H1 (cell line): Measurements from ENCODE around the gene GTF2IRD1. TPM values are rescaled to one million over a fixed set of nuclear protein-coding genes. Genes with fewer than 3 reads are reported as not detected.

Source experiments
- CTCF ChIA-PET: fragments of 300-600 bp; sonication (Branson Sonifier 250); formaldehyde crosslinking; loops from one replicate; lab custom pipeline; 2021; ENCODE audit not compliant: partially characterized antibody; lab: Charles Lee
- POLR2A ChIA-PET: fragments of 300-600 bp; sonication (Branson Sonifier 250); formaldehyde crosslinking; loops from one replicate; lab custom pipeline; 2021; ENCODE audit warnings: inconsistent platforms; ENCODE audit not compliant: partially characterized antibody; lab: Charles Lee
- DNase-seq, 2 experiments: peaks; one replicate each; pipeline versions ENCODE4 v3.0.0 to v3.0.0-alpha.2; 2010 to 2022; ENCODE audit warnings: low spot score in 2 of 2, low read depth in 1 of 2, mixed read lengths in 1 of 2
- FAIRE-seq: peaks from 2 replicates; lab custom pipeline; 2011; peaks lifted over from hg19 to GRCh38; lab: Jason Lieb, UNC
- H2AFZ ChIP-seq: 2 replicates; pipeline ENCODE4 v1.8.1; 2012; ENCODE audit warnings: low read length, inconsistent platforms
- H2AK5ac ChIP-seq: 2 replicates; pipeline ENCODE4 v1.6.1; 2013; ENCODE audit warnings: low read depth, low read length
- H2BK120ac ChIP-seq: replicated peaks from 2 replicates; pipeline ENCODE3; 2013; ENCODE audit warnings: low read depth, low read length, inconsistent platforms
- H2BK12ac ChIP-seq: 2 replicates; pipeline ENCODE4 v1.6.1; 2013; ENCODE audit warnings: low read depth, low read length
- H2BK15ac ChIP-seq: 2 replicates; pipeline ENCODE4 v1.6.1; 2013; ENCODE audit warnings: low read length
- H2BK20ac ChIP-seq: 2 replicates; pipeline ENCODE4 v1.6.1; 2013; ENCODE audit warnings: low read length
- H2BK5ac ChIP-seq: 2 replicates; pipeline ENCODE4 v1.6.1; 2013; ENCODE audit warnings: low read depth, low read length
- H3K14ac ChIP-seq: 2 replicates; pipeline ENCODE4 v1.6.1; 2013; ENCODE audit warnings: inconsistent platforms; ENCODE audit not compliant: insufficient read length
- H3K18ac ChIP-seq: 2 replicates; pipeline ENCODE4 v1.6.1; 2013; ENCODE audit warnings: low read length; ENCODE audit errors: extremely low read depth
- H3K23ac ChIP-seq: 2 replicates; pipeline ENCODE4 v1.6.1; 2013; ENCODE audit warnings: inconsistent platforms; ENCODE audit not compliant: insufficient read length
- H3K23me2 ChIP-seq: 2 replicates; pipeline ENCODE4 v1.6.1; 2013; ENCODE audit warnings: low read depth, low read length
- H3K27ac ChIP-seq: 2 replicates; pipeline ENCODE4 v1.6.1; 2011; ENCODE audit warnings: low read depth, low read length, inconsistent platforms
- H3K27me3 ChIP-seq, 4 experiments: replicated peaks in 1 of 4; 1 replicate in 1 of 4; 2 replicates in 3 of 4; pipeline versions ENCODE4 v1.6.1 to v1.8.1; 2011 to 2013; ENCODE audit warnings: low read length in 3 of 4, mild to moderate bottlenecking in 3 of 4, inconsistent platforms in 2 of 4, mixed read lengths in 2 of 4, moderate library complexity in 1 of 4; ENCODE audit not compliant: control insufficient read depth in 3 of 4, insufficient read depth in 3 of 4; ENCODE audit errors: extremely low read depth in 1 of 4
- H3K36me3 ChIP-seq, 4 experiments: 2 replicates each; pipeline versions ENCODE4 v1.6.1 to v1.8.1; 2011 to 2013; ENCODE audit warnings: mild to moderate bottlenecking in 4 of 4, low read length in 3 of 4, moderate library complexity in 2 of 4, control low read depth in 1 of 4, inconsistent platforms in 1 of 4; ENCODE audit not compliant: insufficient read depth in 4 of 4, control insufficient read depth in 2 of 4
- H3K4ac ChIP-seq: replicated peaks from 2 replicates; pipeline ENCODE3; 2013; ENCODE audit warnings: low read length, low read depth, mixed read lengths, inconsistent platforms; ENCODE audit not compliant: insufficient read length
- H3K4me1 ChIP-seq, 4 experiments: replicated peaks in 1 of 4; 1 replicate in 1 of 4; 2 replicates in 3 of 4; pipeline versions ENCODE4 v1.6.1 to v1.8.1; 2011 to 2013; ENCODE audit warnings: low read length in 3 of 4, inconsistent platforms in 2 of 4, mixed read lengths in 1 of 4; ENCODE audit not compliant: insufficient read depth in 4 of 4, control insufficient read depth in 3 of 4
- H3K4me2 ChIP-seq, 2 experiments: 2 replicates each; pipeline versions ENCODE4 v1.6.1 to v1.8.1; 2011 to 2013; ENCODE audit warnings: low read depth in 2 of 2, low read length in 2 of 2, control low read depth in 1 of 2, inconsistent platforms in 1 of 2, mild to moderate bottlenecking in 1 of 2; ENCODE audit not compliant: insufficient read depth in 1 of 2
- H3K4me3 ChIP-seq, 4 experiments: fragments of 200-600, 300-600 bp in 1 of 4; sonication (generic), shearing (Covaris generic), sonication (Bioruptor Twin) in 1 of 4; 2 replicates each; pipeline versions ENCODE4 v1.5.1 to v1.8.1; 2011 to 2016; ENCODE audit warnings: low read length in 4 of 4, low read depth in 3 of 4, control low read depth in 2 of 4, inconsistent platforms in 2 of 4, mild to moderate bottlenecking in 2 of 4, mixed read lengths in 1 of 4, moderate library complexity in 1 of 4; ENCODE audit not compliant: insufficient read depth in 2 of 4; ENCODE audit errors: extremely low read depth in 1 of 4
- H3K56ac ChIP-seq: replicated peaks from 2 replicates; pipeline ENCODE3; 2013; ENCODE audit warnings: low read depth, mild to moderate bottlenecking, mixed read lengths, low read length, inconsistent platforms; ENCODE audit not compliant: insufficient read length
- H3K79me1 ChIP-seq: 2 replicates; pipeline ENCODE4 v1.6.1; 2013; ENCODE audit warnings: low read depth, low read length, control low read depth
- H3K79me2 ChIP-seq, 2 experiments: 2 replicates each; pipeline versions ENCODE4 v1.6.1 to v1.8.1; 2012 to 2013; ENCODE audit warnings: low read length in 2 of 2, mild to moderate bottlenecking in 2 of 2, inconsistent platforms in 1 of 2; ENCODE audit not compliant: insufficient read depth in 2 of 2, control insufficient read depth in 1 of 2
- H3K9ac ChIP-seq, 4 experiments: replicated peaks in 1 of 4; 1 replicate in 1 of 4; 2 replicates in 3 of 4; pipeline versions ENCODE4 v1.6.1 to v1.8.1; 2011 to 2013; ENCODE audit warnings: low read depth in 3 of 4, low read length in 3 of 4, control low read depth in 2 of 4, mild to moderate bottlenecking in 2 of 4, moderate library complexity in 2 of 4, inconsistent platforms in 1 of 4; ENCODE audit errors: extremely low read depth in 1 of 4
- H3K9me3 ChIP-seq, 2 experiments: 2 replicates each; pipeline versions ENCODE4 v1.6.1 to v1.8.1; 2012 to 2013; ENCODE audit warnings: mild to moderate bottlenecking in 2 of 2, moderate library complexity in 2 of 2, control low read depth in 1 of 2, inconsistent platforms in 1 of 2, low read depth in 1 of 2, low read length in 1 of 2, mixed read lengths in 1 of 2; ENCODE audit not compliant: insufficient read depth in 2 of 2
- H4K20me1 ChIP-seq, 2 experiments: replicated peaks in 1 of 2; 2 replicates each; pipeline versions ENCODE3 to v1.8.1; 2011 to 2013; ENCODE audit warnings: inconsistent platforms in 2 of 2, low read length in 2 of 2, mild to moderate bottlenecking in 1 of 2; ENCODE audit not compliant: insufficient read depth in 2 of 2, control insufficient read depth in 1 of 2
- H4K5ac ChIP-seq: 2 replicates; pipeline ENCODE4 v1.6.1; 2013; ENCODE audit warnings: low read length, low read depth, mixed read lengths, inconsistent platforms; ENCODE audit not compliant: insufficient read length
- H4K8ac ChIP-seq: 2 replicates; pipeline ENCODE4 v1.8.0; 2013; ENCODE audit warnings: mild to moderate bottlenecking, moderate library complexity, low read length, inconsistent platforms; ENCODE audit not compliant: insufficient read depth; ENCODE audit errors: extremely low read depth
- H4K91ac ChIP-seq: replicated peaks from 2 replicates; pipeline ENCODE3; 2013; ENCODE audit warnings: low read length, mixed read lengths, inconsistent platforms; ENCODE audit not compliant: insufficient read length
- JUND ChIP-seq: IDR thresholded peaks from 2 replicates; pipeline ENCODE4 v1.6.1; 2011; ENCODE audit warnings: mild to moderate bottlenecking, improper control_type of control experiment, low read length
- KDM5A ChIP-seq: fragments of 200-600 bp; IDR thresholded peaks from 2 replicates; pipeline ENCODE4 v1.7.1; 2012; ENCODE audit warnings: mild to moderate bottlenecking, low read length, inconsistent platforms, mixed read lengths
- NRF1 ChIP-seq: IDR thresholded peaks from 2 replicates; pipeline ENCODE4 v1.6.1; 2011; ENCODE audit warnings: mild to moderate bottlenecking, low read depth, low read length, improper control_type of control experiment
- RNF2 ChIP-seq: fragments of 200-900, 300-1000 bp; sonication (generic); IDR thresholded peaks from 2 replicates; pipeline ENCODE4 v1.7.1; 2016; ENCODE audit warnings: borderline replicate concordance, low read depth, mild to moderate bottlenecking, antibody characterized with exemption, low read length; ENCODE audit not compliant: poor library complexity, severe bottlenecking; ENCODE audit errors: missing control alignments
- WGBS, 2 experiments: shearing (Covaris generic) in 1 of 2; methylation state at CpG; one replicate each; pipeline versions ENCODE4 v1.1.6 to v1.1.7; 2013 to 2015; ENCODE audit warnings: low lambda C conversion rate in 2 of 2, mixed read lengths in 2 of 2, inconsistent platforms in 1 of 2, low coverage in 1 of 2, missing lambda C conversion rate in 1 of 2; ENCODE audit not compliant: insufficient replicate concordance in 2 of 2, insufficient coverage in 1 of 2, insufficient read length in 1 of 2; ENCODE audit errors: extremely low coverage in 1 of 2, missing lambda C conversion rate in 1 of 2; 5-methylcytosine and 5-hydroxymethylcytosine counted together
- polyA plus RNA-seq, 7 experiments: library from polyadenylated mRNA; depleted of rRNA in 3 of 7; stranded (reverse) in 5 of 7; unstranded in 2 of 7; fragments of >200 nt in 5 of 7; fragments of 200-250 nt in 2 of 7; gene quantifications; 1 replicate in 5 of 7; 2 replicates in 1 of 7; 4 replicates in 1 of 7; pipeline versions ENCODE4 v1.2.1 to v1.2.3, GENCODE V29; 2011 to 2013; ENCODE audit warnings: missing spikeins in 2 of 7, mixed read lengths in 2 of 7
- total RNA-seq: library from RNA; stranded (reverse); fragmentation: NEBNext Ultra II Directional; extraction: Animal tissue kit (Norgen Biotek cat#: 25700); gene quantifications from 2 replicates; pipeline ENCODE4 v1.2.1, GENCODE V29; 2021
- TF ChIP-seq, protein P1 (sequence below), 3 experiments: IDR thresholded peaks; 1 replicate in 2 of 3; 2 replicates in 1 of 3; pipeline versions ENCODE4 v1.5.1 to v1.6.1; 2011; ENCODE audit warnings: low read length in 3 of 3, mild to moderate bottlenecking in 3 of 3, inconsistent platforms in 2 of 3, low read depth in 1 of 3, moderate library complexity in 1 of 3; ENCODE audit not compliant: insufficient read depth in 1 of 3; ENCODE audit errors: control extremely low read depth in 1 of 3
- TF ChIP-seq, protein P2 (sequence below): IDR thresholded peaks from 2 replicates; pipeline ENCODE4 v1.6.1; 2012; ENCODE audit warnings: inconsistent platforms

The GTF2IRD1 gene
- total and polyA plus RNA-seq, 2 of the 8 experiments (the other 6 are each of a cell fraction or from before 2014, with no cell fraction given): 27.4 to 45.4 TPM

DNA sequence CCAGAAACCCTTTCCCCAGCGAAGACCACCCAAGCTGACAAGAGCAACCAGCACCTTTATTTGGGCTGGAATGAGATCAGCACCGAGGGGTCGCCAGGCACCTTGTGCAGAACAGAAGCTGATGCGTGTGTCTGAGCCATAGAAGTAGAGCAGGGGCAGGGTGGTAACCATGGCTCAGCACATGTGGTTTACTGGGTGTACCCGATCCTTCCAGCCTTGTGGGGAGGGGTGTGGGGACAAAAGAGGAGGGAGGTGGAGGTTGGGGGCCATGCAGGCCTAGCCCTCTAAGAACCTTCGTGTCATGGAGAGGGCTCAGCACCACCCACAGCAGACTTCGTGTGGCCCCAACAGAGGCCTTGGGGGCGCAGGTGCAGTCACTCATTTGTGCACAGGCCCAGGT lies 119.8 kb downstream of the GTF2IRD1 start:
- POLR2A ChIA-PET: no interaction called here
- Histone ChIP-seq H2AFZ (no peak overlapping the region), H3K9ac (no peak overlapping the region)

More for the DNA sequence above, 119.8 kb downstream of the GTF2IRD1 start:
- H2AK5ac ChIP-seq: no peak overlapping the region
- DNase-seq (no peak), FAIRE-seq (no peak)
- no peak overlapping the region for H3K56ac ChIP-seq
- H4K91ac ChIP-seq: no peak overlapping the region
- no peak overlapping the region for H2BK15ac ChIP-seq
- no peak overlapping the region for H3K4ac ChIP-seq
- no peak overlapping the region for H3K23ac ChIP-seq
- no peaks in the 10 kb centered on the region for H3K79me2 ChIP-seq
- H4K8ac ChIP-seq: no peak overlapping the region
- no peak overlapping the region for H3K14ac ChIP-seq
- H3K27me3 ChIP-seq: no peaks in the 10 kb centered on the region
- no peaks in the 10 kb centered on the region for H3K23me2 ChIP-seq
- no peak overlapping the region for H2BK5ac ChIP-seq
- H3K18ac ChIP-seq: no peak overlapping the region
- no peak overlapping the region for H3K4me3 ChIP-seq
- no peaks in the 10 kb centered on the region for H3K9me3 ChIP-seq
- WGBS, 2 experiments: 92% methylated on average over 8 of the region's 8 CpGs; no CpG with 5 or more reads in 1 of the 2 experiments
- CTCF ChIA-PET: interaction anchor here (1.5 kb wide), 1 partner anchor 12 kb away, joined by 3 read pairs; no protein-coding TSS in a partner anchor
- no peaks in the 10 kb centered on the region for H3K79me1 ChIP-seq
- no peak overlapping the region for H2BK20ac ChIP-seq
- no peak overlapping the region for H2BK12ac ChIP-seq
- H4K20me1 ChIP-seq: peaks cover 0 to 1% of the 10 kb centered on the region in 2 experiments
- 0 out of 7 replicates have a peak, but pooled peaks cover 0 to 5% (median 0%) of the 10 kb centered on the region in 4 experiments for H3K4me1 ChIP-seq
- no peak overlapping the region for H2BK120ac ChIP-seq
- H3K4me2 ChIP-seq: no peak overlapping the region
- no peak overlapping the region for H3K27ac ChIP-seq
- no peak overlapping the region for H4K5ac ChIP-seq
- TF ChIP-seq KDM5A (no peak), NRF1 (no peak), RNF2 (no peak), JUND (no peak)
- TF ChIP-seq, protein P1, sequence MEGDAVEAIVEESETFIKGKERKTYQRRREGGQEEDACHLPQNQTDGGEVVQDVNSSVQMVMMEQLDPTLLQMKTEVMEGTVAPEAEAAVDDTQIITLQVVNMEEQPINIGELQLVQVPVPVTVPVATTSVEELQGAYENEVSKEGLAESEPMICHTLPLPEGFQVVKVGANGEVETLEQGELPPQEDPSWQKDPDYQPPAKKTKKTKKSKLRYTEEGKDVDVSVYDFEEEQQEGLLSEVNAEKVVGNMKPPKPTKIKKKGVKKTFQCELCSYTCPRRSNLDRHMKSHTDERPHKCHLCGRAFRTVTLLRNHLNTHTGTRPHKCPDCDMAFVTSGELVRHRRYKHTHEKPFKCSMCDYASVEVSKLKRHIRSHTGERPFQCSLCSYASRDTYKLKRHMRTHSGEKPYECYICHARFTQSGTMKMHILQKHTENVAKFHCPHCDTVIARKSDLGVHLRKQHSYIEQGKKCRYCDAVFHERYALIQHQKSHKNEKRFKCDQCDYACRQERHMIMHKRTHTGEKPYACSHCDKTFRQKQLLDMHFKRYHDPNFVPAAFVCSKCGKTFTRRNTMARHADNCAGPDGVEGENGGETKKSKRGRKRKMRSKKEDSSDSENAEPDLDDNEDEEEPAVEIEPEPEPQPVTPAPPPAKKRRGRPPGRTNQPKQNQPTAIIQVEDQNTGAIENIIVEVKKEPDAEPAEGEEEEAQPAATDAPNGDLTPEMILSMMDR (IDR thresholded peaks at IDR 0.05; ENCODE audit: control extremely low read depth in 1 of 3, insufficient read depth in 1 of 3, low read depth in 1 of 3, low read length in 3 of 3): no peak
- TF ChIP-seq, protein P2, sequence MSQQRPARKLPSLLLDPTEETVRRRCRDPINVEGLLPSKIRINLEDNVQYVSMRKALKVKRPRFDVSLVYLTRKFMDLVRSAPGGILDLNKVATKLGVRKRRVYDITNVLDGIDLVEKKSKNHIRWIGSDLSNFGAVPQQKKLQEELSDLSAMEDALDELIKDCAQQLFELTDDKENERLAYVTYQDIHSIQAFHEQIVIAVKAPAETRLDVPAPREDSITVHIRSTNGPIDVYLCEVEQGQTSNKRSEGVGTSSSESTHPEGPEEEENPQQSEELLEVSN: no peak
- TF ChIP-seq, all 59 proteins: peak for 0
- H3K36me3 ChIP-seq: peaks cover 0 to 7% (median 0%) of the 10 kb centered on the region in 4 experiments; a peak in 1 of 8 replicates
